GM18520 (cell line): ENCODE results near the gene HK1.
A peak's percentile ranks its signal among the peaks of the same experiment; 100 is the strongest.

Experiments used
- ATAC-seq: cut with Tn5 transposase; IDR thresholded peaks from one replicate; pipeline ENCODE4 v1.9.1; 2021; ENCODE audit not compliant: unreplicated experiment

Gene HK1

DNA sequence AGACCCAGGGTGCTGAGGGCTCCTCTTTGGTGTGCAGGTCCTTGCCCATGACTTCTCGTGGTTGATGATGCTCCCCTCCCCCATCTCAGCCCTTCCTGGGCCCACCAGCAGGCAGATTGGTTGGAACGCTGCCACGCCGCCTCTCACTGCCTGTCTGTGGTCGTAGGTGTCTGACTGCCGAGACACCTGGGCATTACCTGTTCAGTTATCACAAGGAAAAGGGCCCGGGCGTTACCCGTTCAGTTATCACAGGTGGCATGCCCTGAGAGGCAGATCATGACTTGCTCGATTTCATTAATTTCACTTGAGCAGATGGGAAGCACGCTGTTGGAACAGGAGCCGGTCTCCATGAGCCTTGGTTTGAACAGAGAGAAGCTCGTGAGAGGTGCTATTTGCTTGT, 95.9 kb downstream of the HK1 start:
- ATAC-seq: no peak

DNA sequence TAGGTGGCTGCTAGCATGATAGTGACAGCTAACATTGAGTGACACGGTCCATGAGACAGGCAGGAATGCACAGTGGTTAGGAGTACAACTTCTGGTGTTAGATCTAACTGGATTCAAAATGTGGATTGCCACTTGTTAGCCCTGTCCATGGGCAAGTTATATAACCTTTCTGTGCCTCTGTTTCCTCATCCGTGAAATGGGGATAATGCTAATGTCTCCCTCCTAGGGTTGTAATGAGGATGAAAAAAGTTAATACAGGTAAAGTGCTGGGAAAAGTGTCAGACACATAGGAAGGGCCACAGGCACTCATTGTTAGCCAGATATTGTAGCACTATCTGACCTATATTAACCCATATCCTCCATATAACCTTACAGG, 96.6 kb downstream of the HK1 start:
- no peak for ATAC-seq

DNA sequence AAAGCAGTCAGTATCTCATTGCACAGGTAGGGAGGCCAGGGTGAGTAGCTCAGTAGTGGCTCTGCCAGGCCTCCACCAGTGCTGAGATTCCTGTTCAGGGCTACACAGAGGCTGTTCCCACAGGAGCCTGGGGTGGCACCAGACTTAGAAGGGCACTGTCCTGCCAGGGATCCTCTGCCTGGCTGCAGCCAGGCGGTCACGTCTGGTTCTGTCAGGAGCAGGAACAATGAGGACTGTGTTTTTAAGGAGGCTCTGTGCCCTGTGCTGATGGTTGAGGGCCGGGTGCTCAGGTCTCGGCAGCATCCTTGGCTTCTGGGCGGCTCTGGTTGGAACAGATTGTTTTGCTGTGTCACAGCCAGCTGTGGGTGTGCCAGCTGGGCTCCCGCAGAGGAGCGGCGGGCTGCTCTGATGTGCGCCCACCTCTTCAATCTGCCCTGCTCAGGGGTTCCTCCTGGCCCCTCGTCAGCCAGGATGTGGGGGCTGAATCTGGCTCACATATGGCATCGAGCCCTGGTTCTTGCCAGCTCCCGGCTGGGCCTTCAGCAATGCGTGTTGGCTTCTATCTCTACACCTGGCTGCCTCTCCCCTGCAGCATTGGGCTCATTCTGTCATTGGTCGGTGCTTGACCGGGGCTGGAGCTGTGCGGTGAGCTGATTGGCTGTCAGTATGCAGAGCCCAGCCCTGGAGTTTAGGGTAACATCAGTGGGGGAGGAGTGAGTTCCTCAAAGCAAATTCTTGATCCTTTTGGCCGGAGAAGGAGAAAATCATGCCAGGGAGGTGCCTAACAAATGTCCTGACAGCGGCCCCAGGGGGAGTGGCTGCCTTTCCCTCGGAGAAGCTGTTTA, 97.2 kb downstream of the HK1 start:
- ATAC-seq: no peak

DNA sequence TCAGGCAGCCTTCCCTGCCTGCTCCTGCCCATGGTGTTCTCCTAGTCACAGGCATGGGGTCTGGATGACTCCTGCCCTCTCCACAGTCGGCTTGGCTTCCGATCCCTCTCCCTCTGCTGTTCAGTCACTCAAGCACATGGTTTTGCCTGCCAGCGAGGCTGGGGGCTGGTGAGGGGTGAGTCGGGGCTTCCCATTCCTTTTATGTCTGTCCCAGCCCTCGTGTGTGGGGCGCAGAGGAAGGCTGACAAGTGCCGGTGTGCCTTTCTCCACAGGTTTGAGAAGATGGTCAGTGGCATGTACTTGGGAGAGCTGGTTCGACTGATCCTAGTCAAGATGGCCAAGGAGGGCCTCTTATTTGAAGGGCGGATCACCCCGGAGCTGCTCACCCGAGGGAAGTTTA, 98.4 kb downstream of the HK1 start:
- ATAC-seq: no peak

DNA sequence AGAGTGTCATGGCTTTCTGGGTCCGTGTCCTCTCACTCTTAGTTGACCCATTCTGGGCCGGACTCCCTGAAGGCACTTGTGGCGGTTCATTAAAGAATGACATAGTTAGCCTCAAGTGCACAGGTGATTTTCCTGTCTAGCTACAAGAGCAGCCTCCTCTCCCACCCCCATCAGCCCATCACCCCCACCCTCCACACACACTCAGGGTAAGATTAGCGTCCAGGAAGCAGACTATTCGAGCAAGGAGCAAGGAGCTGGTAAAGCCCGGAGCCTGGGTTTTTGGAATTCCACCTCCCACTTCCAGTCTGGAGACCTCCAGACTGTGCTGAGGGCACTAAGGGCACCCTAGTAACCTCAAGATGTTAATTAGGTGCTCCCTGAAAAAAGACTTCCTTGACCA, 98.9 kb downstream of the HK1 start:
- no peak for ATAC-seq

DNA sequence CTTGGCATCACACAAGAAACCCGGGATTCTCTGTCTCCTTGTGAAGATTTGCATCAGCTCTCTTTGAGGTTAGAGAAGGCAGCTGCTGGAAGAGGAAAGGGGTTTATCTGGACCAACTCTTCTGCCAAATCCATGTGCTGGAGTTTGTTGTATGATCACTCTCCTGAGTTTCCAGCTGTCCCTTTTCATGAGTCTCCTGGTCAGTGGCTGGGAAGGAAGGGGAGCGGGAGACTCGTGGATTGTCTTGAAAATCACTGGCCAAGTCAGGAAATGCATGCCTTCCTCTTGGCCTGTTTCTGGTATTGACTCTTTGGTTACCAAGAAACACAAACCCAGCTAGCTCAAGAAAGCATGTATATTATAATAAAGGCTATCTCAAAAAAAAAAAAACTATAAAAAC, 99.6 kb downstream of the HK1 start:
- no peak for ATAC-seq

DNA sequence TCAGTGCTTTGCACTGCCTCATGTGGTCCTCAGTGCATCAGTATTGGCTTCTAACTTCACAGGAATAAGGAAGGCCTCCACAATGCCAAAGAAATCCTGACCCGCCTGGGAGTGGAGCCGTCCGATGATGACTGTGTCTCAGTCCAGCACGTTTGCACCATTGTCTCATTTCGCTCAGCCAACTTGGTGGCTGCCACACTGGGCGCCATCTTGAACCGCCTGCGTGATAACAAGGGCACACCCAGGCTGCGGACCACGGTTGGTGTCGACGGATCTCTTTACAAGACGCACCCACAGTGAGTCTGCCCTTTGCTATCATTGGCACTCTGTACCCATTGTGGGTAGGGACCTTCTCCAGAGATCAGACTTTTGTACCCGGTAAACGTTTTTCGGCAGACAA, 101.5 kb downstream of the HK1 start:
- no peak for ATAC-seq

DNA sequence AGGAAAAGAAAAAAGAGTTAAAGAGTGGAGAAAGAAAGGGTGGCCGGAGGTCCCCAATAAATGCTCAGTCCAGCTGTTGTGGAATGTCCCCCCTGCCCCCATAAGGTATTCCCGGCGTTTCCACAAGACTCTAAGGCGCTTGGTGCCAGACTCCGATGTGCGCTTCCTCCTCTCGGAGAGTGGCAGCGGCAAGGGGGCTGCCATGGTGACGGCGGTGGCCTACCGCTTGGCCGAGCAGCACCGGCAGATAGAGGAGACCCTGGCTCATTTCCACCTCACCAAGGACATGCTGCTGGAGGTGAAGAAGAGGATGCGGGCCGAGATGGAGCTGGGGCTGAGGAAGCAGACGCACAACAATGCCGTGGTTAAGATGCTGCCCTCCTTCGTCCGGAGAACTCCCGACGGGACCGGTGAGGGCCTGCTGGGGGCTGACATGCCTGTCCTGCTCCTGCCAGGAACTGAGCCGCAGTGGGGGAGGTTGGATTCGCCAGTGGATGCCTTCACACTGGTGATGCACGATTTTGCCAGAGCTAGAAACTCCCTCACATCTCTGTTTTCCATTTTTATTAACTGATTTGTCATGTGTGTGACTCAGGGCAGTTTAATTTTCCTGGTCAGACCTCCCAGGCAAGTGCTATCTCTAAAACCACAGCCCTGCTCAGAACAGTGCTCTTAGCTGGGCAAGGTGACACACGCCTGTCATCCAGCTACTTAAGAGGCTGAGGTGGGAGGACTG, 104.3 kb downstream of the HK1 start:
- no peak for ATAC-seq

DNA sequence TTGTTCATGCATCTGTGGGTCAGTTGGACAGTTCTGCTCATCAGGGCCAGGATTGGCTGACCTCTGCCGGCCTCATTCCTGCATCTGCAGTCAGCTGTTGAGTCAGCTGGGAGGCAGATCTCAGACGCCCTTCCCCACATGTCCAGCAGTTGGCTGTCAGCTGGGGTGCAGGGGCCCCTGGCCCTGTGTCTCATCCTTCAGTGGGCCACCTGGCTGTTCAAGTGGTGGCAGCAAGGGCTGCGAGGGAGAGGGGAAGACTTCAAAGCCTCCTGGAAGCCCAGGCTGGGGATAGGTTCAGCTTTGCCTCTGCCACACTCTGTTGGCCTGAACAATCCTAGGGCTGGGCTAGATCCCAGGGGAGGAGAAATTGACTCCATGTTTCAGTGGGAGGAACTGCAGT, 105.3 kb downstream of the HK1 start:
- ATAC-seq: no peak

DNA sequence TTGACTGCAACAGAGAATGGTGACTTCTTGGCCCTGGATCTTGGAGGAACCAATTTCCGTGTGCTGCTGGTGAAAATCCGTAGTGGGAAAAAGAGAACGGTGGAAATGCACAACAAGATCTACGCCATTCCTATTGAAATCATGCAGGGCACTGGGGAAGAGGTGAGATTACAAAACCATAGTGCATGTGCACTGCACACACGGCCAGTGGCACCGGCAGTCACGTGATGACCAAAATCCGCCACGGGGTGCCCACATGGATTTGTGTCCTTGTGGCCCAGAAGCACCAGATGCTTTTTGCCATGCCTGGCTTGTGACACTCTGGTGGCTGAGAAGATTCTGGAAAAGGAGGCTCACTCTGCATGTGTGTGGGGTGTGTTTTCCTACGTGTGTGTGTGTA, 106.0 kb downstream of the HK1 start:
- no peak for ATAC-seq

DNA sequence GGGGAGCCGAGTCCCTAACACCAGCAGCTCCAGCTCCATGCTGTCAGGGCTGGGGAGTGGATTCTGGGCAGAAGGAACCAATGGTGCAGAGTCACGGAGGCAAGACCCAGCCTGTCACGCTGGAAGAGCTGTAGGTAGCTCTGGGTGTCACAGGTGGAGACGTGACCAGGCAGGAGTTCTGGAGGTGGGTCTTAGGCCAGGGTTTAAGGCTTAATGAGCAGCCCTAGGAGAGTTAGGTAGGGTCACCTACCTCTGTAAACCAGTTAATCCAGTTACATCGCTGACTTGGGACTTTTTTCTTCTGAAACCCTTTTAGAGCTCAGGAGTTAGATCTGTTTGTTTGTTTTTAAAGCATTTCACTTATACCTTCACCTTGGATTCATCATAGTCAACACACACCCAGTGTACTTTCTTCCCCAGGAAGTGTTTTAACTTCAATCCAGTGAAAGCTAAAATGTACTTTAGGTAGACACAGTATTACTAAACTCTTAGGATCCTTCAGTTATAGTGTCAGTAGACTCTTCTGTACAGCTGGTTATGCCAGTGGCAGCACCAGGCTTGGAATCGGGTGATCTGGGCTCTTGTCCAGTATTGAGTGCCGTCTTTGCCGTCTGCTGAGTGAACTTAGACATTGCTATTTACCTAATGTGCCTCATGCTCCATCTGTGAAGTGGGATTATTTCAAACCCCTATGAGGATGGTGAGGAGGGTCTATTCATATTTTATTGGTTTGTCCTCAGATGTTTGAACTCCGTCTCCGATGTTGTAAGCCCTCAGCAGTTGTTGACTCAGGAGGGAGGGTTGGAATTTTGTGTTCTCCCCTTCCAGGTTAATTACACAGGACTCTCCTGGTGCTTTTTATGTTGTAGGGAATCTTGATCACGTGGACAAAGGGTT, 107.4 kb downstream of the HK1 start:
- no peak for ATAC-seq

DNA sequence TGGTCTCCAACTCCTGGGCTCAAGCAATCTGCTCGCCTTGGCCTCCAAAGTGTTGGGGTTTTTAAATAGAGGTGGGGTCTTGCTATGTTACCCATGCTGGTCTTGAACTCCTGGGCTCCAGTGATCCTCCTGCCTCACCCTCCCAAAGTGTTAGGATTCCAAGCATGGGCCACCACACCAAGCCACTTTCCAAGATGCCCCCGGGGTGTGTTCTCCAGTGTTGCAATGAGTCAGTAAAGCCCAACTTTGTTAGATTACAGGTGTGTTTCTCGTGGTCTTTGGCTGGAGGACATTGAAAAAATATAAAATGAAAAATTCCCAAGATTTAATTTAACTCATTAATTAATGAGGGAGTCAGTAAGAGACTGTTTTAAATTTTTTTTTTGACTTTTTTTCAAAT, 109.2 kb downstream of the HK1 start:
- no peak for ATAC-seq

DNA sequence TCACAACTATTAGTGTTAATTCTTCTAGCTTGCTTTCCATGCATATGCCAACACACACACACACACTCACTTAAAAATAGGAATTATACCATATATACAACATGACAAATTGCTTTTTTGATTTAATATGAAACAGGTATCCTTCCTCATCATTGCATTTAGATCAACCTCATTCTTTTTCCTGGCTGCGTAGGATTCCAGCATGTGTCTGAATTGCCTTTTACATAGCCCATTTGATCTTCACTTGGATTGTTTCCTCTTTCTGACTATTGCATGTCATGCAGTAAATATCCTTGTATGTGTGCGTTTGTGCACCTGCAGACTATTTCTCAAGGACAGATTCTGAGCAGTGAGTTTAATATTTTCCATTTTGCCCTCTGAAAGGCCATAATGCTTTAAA, 110.2 kb downstream of the HK1 start:
- no peak for ATAC-seq

DNA sequence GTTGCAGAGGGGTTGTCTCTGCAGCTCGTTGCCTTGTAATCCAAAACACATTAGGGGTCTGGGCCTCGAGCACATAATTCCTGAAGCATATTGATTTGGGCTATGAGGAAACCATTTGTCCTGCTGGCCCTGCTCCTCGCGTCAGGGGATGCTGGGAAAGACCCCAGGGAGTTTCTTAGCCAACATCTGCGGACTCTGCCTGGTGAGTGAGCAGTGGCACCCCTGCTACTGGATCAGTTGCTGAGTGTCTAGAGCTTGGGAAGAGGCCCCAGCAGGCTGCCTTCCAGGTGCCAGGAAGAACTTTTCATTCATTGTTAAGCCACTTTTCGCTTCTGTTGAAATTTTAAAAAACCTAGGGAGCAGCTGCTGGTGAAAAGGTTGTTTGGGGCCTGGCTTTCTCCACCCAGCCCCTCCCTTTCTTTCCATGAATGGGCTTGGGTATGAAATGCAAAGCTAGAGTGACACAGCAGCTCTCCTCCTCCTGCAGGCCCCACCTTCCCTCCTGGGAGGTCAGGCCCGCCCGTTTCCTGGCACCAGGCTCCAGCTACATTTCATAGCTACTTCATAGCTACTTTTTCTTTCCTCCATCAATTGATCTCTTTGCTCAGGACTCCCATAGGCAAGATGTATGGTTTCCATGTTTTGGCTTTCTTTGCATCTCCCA, 111.7 kb downstream of the HK1 start:
- no peak for ATAC-seq

DNA sequence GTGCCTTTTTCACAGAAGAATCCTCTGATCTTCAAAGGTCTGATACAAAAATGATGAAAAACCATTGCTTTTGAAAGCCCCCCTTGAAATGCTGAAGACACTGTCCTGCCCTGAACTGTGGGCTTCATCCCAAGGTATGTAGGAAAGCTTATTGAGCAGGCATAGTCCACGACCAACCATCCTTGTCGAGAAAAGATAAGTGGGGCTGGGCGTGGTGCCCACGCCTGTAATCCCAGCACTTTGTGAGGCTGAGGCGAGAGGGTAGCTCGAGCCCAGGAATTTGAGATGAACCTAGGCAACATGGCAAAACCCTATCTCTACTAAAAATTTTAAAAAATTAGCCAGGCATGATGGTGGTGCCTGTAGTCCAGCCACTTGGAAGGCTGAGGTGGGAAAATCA, 112.9 kb downstream of the HK1 start:
- ATAC-seq: no peak

DNA sequence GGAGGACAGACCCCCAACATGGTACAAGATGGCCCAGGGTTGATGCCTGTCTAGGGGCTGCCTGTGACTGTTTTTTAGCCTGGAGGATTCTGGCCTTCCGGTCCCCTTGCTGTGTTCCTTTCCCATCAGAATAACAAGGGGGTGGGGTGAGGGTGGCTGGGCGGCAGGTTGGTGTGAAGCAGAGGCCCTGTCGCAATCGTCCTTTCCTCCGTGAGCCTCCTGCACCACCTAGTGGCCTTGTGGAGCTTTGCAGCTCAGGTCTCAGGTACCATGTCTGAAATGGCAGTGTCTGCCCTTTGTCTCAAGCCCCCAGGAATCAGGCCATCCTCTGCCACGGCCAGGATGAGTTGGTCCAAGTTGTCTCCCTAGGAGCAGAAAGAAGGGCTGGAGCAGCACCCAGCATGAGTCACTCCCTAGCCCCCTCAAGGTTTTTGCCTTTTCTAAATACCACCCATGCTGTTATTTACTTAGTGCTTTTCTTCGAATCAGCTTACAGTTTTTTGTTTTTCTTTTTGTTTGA, 114.2 kb downstream of the HK1 start:
- ATAC-seq: peak; percentile 67

DNA sequence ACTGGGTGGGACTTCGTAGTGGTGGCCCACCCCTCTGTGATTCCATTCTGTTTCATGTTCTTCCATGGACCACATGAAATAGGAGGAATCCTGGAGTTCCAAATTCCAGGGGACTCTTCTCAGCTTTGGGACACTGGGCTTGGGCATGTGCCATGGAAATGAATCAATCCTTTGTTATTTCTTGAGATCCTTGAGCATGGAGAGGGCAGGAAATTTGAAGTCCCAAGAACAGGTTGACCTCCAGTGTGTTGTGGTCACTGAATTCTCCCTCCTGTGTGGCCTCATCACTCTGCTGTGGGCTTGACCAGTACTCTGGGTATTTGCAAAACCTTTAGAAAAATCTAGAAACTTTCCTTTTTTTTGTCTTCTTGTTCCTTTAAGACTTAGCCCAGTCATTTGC, 115.7 kb downstream of the HK1 start:
- no peak for ATAC-seq

DNA sequence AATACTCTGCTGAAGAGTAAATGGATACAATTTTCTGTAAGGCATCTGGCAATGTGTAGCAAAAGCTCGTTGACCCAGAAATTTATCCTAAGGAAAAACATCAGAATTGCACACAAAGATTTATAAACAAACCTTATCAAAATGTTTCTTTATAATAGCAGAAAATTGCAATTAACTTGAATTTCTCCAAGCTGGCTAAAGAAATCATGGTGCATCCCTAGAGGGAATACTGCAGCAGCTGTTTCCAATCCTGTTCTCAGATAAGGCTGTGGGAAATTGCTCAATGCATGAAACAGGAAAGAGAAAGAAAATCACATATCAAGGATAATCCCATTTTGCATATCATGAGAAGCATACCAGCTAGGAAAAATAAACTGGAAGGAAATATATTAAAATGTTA, 119.7 kb downstream of the HK1 start:
- ATAC-seq: no peak

DNA sequence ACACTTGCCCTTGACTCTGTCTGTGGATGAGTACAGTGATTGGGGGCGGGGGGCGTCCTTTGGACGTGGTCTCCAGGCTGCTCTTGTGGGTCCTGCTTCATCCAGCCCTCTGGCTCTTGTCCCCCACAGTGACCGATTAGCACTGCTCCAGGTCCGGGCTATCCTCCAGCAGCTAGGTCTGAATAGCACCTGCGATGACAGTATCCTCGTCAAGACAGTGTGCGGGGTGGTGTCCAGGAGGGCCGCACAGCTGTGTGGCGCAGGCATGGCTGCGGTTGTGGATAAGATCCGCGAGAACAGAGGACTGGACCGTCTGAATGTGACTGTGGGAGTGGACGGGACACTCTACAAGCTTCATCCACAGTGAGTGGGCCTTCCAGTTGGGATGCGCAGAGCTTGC, 120.2 kb downstream of the HK1 start:
- ATAC-seq: no peak

DNA sequence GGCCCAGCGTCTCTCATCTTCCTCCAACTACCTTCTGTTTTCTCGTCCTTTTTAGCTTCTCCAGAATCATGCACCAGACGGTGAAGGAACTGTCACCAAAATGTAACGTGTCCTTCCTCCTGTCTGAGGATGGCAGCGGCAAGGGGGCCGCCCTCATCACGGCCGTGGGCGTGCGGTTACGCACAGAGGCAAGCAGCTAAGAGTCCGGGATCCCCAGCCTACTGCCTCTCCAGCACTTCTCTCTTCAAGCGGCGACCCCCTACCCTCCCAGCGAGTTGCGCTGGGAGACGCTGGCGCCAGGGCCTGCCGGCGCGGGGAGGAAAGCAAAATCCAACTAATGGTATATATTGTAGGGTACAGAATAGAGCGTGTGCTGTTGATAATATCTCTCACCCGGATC, 122.6 kb downstream of the HK1 start:
- ATAC-seq: no peak

DNA sequence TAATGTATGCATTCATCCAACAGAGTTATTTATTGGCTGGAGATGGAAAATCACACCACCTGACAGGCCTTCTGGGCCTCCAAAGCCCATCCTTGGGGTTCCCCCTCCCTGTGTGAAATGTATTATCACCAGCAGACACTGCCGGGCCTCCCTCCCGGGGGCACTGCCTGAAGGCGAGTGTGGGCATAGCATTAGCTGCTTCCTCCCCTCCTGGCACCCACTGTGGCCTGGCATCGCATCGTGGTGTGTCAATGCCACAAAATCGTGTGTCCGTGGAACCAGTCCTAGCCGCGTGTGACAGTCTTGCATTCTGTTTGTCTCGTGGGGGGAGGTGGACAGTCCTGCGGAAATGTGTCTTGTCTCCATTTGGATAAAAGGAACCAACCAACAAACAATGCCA, 123.1 kb downstream of the HK1 start:
- no peak for ATAC-seq
